ENCODE data around the gene PCNX1.

PCNX1 gene

DNA sequence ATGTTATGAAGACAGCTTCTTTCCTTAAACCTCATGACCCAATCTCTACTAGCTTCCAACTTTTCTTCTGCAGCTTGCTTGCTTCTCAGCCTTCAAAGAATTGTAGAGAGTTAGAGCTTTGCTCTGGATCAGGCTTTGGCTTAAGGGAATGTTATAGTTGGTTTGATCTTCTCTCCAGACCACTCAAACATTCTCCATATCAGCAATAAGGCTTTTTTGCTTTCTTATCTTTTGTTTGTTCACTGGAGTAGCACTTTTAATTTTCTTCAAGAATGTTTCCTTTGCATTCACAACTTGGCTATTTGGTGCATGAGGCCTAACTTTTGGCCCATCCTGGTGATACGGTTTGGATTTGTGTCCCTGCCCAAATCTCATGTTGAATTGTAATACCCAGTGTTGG lies 163.8 kb downstream of the PCNX1 start:
- peaks cover 35% of the 10 kb centered on the region for H3K4me1 Mint-ChIP-seq
- H3K36me3 Mint-ChIP-seq = peaks cover 75% of the 10 kb centered on the region
- peak overlapping the region; percentile 66 for H3K27ac Mint-ChIP-seq

DNA sequence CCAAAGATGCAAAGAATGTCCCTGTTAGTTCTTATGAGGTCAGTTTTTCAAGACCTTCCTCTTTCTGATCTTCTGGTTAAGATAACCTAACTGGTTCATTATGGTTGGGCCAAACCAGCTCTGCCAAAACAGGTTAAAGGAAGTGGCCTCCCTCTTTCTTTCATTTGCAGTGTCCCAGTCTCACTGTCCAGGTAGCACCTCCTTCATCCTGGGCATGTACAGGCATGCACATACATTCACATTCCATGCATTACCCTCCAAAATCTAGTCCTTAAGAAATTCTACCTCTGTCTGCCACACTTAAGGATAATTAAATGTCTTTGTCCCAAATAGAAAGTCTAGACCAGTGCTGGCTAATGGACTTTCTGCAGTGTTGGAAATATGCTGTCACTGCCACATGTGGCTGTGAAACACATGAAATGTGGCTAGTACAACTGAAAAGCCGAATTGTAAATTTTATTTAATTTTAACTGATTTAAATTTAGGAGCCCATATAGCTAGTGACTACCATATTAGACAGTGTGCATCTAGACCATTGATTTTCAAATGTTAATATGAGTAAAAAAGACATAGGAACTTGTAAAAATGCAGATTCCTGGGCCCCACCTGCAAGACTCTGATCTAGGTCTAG lies 169.3 kb downstream of the PCNX1 start:
- H3K27ac Mint-ChIP-seq = peak overlapping the region; percentile 43
- no peak overlapping the region for H3K4me3 Mint-ChIP-seq
- H3K4me1 Mint-ChIP-seq = peaks cover 24% of the 10 kb centered on the region
- DNase-seq (ENCODE audit: low spot score in 2 of 2) (no peak), ATAC-seq (no peak)
- H3K9me3 Mint-ChIP-seq = peaks cover 5% of the 10 kb centered on the region
- peaks cover 94% of the 10 kb centered on the region for H3K36me3 Mint-ChIP-seq

More for the DNA sequence above, 163.8 kb downstream of the PCNX1 start:
- ATAC-seq (no peak), DNase-seq (ENCODE audit: low spot score in 2 of 2) (no peak)
- Mint-ChIP-seq H3K9me3 (no peaks in the 10 kb centered on the region), H3K4me3 (no peak overlapping the region)

DNA sequence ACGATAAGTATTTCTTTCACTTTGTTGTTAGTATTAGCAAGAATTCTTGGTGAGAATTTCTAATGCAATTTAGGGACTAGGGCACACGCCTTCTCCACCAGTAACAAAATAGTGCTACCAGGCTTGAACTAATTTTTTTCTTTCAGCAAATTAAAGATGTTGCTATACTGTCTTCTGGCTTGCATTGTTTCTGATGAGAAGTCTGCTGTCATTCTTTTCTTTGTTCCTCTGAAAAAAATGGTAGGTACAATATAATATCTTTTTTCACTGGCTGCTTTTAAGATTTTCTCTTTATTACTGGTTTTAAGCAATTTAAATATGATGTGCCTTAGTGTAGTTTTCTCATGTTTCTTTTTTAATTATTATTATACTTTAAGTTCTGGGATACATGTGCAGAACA lies 171.2 kb downstream of the PCNX1 start:
- ATAC-seq = no peak
- Mint-ChIP-seq H3K4me1 (peaks cover 39% of the 10 kb centered on the region), H3K36me3 (peaks cover 84% of the 10 kb centered on the region), H3K9me3 (peaks cover 5% of the 10 kb centered on the region), H3K27ac (no peak overlapping the region), H3K4me3 (no peak overlapping the region)
- DNase-seq (ENCODE audit: low spot score in 2 of 2) = no peak

DNA sequence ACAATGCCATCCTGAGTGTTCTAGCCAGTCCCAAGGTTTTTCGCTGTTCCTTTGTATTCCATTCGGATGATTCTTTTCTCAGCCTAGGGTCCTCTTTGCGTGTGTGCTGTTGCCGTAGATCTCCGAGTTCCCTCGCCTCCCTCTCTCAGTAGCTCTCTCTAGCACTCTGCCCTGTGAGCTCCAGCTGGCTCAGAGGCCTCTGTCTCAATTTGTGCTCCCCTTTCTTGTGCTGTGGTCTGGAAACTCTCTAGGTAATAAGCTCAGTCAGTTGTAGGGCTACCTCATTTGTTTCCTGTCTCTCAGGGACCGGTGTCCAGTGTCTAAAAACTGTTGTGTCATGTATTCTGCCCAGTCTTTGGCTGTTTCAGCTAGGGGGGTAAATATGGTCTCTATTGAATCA lies 179.3 kb downstream of the PCNX1 start:
- no peak for ATAC-seq
- no peak for DNase-seq (ENCODE audit: low spot score in 2 of 2)
- Mint-ChIP-seq H3K4me1 (peaks cover 31% of the 10 kb centered on the region), H3K27ac (peak overlapping the region; percentile 24), H3K36me3 (peaks cover 81% of the 10 kb centered on the region), H3K9me3 (no peaks in the 10 kb centered on the region), H3K4me3 (no peak overlapping the region)

DNA sequence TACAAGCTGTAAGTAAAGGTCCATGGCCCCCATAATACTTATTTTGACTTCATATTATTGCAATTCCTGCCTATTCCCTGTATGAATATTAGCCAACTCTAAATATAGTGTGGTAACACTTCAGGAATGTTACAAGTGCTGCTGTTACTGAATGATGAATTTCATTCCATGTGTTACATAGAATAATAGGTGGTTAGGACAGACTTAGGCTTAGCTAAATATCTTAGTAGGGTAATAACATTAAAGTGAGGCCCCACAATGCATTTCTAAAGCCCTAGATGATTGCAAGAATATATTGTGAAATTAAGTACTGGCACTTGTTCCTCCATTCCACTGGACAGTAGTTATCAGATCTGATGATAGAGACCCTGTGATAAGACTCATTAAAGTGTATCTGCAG lies 182.7 kb downstream of the PCNX1 start:
- no peak for DNase-seq (ENCODE audit: low spot score in 2 of 2)
- peaks cover 97% of the 10 kb centered on the region for H3K36me3 Mint-ChIP-seq
- no peak overlapping the region for H3K4me3 Mint-ChIP-seq
- no peaks in the 10 kb centered on the region for H3K9me3 Mint-ChIP-seq
- no peak for ATAC-seq
- H3K27ac Mint-ChIP-seq = no peak overlapping the region
- peaks cover 6% of the 10 kb centered on the region for H3K4me1 Mint-ChIP-seq

DNA sequence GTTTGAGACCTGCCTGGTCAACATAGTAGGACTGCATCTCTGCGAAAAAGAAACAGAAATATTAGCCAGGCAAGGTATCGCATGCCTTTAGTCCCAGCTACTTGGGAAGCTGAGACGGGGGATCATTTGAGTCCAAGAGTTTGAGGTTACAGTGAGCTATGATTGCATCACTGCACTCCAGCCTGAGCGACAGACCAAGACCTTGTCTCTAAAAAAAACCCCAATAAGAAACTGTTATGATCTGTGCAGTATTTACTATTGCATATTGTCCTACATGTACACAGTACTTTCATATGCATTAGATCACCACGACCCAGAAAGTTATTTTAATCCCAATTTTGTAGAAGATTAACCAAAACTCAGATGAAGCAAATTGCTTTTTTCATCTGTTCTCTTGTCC lies 187.5 kb downstream of the PCNX1 start:
- Mint-ChIP-seq H3K27ac (no peak overlapping the region), H3K9me3 (no peaks in the 10 kb centered on the region), H3K36me3 (peaks cover 57% of the 10 kb centered on the region), H3K4me1 (peaks cover 18% of the 10 kb centered on the region), H3K4me3 (no peak overlapping the region)
- DNase-seq (ENCODE audit: low spot score in 2 of 2) (no peak), ATAC-seq (no peak)

DNA sequence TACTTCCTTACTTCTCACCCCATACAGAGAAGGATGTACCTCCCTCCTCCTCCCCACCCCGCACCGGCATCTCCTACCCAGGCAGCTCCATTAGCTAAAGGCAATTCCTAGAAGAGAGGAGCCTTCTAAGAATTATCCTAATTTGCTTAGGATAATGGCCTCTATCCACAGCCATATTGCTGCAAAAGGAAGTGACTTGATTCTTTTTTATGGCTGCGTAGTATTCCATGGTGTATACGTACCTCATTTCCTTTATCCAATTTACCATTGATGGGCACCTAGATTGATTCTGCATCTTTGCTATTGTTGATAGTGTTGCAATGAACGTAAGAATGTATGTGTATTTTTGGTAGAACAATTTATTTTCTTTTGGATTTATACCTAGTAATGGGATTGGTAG lies 189.7 kb downstream of the PCNX1 start:
- DNase-seq (ENCODE audit: low spot score in 2 of 2) (no peak), ATAC-seq (no peak)
- Mint-ChIP-seq H3K36me3 (peaks cover 44% of the 10 kb centered on the region), H3K4me3 (no peak overlapping the region), H3K4me1 (peaks cover 22% of the 10 kb centered on the region), H3K9me3 (no peaks in the 10 kb centered on the region), H3K27ac (no peak overlapping the region)

DNA sequence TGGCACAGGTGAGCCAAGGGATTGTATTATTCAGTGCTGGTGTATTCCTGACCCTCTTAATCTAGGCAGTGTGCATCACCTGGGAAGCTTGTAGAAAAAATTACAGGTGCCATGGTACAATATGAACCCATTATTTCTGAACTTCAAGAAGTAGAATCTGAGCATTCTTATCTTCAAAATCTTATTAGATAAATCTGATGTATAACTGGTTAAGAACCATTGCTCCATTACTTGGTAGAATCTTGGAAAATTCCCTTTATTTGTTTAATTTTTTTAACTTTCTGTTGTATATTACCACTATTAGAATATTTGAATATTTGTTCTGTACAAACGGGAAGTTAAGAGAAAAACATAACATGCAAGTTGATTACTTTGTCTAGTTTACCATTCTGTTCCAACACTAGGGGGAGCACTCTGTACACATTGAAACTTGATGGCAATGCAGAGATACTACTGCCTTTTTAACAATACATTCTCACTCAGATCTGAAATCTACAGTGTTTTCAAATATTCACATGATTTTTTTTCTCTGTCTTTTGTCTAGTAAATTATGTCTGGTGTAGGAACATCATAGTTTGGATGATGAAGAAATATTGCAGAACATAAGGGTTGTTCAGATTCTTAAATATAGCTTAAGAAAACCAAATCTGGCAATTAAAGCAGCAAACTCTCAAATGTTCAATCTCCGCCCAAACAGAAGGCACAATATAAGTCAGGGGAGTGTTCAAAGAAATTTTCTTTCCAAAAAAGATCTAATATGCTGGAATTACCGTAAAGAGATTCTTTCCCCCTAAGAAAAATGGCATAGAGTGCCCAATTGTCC lies 196.6 kb downstream of the PCNX1 start:
- Mint-ChIP-seq H3K4me1 (peaks cover 12% of the 10 kb centered on the region), H3K9me3 (no peaks in the 10 kb centered on the region), H3K4me3 (no peak overlapping the region), H3K36me3 (peaks cover 77% of the 10 kb centered on the region), H3K27ac (no peak overlapping the region)
- DNase-seq (ENCODE audit: low spot score in 2 of 2) (no peak), ATAC-seq (peak; percentile 53)

DNA sequence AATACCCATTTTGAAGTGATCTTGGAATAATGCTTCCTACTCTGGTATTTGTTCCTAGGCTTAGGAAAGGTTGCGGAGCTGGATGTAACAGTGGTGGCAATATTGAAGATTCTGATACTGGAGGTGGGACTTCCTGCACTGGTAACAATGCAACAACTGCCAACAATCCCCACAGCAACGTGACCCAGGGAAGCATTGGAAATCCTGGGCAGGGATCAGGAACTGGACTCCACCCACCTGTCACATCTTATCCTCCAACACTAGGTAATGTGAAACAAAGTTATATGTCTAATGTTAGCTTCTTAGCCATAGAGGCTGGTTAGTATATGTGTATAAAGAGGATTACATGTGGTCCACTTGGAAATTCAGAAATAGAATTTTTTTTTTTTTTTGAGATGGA lies 197.9 kb downstream of the PCNX1 start:
- ATAC-seq (no peak), DNase-seq (ENCODE audit: low spot score in 2 of 2) (no peak)
- H3K4me3 Mint-ChIP-seq = no peak overlapping the region

DNA sequence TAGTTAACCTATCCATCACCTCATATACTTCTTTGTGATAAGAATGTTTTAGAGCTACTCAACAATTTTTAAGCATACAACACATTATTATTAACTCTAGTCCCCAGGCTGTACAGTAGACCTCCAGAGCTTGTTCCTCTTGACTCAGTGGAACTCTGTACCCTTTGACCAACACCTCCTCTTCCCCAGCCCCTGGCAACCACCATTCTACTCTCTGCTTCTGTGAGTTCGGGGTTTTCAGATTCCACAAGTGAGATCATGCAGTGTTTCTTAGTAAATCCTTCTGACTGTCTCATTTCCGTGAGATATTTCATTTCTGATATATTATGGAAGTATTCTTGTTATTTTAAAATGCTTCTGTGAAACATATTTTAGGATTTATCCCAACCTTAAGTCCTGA lies 200.7 kb downstream of the PCNX1 start:
- no peaks in the 10 kb centered on the region for H3K9me3 Mint-ChIP-seq
- ATAC-seq (no peak), DNase-seq (ENCODE audit: low spot score in 2 of 2) (no peak)
- peaks cover 4% of the 10 kb centered on the region for H3K4me1 Mint-ChIP-seq
- no peak overlapping the region for H3K4me3 Mint-ChIP-seq
- peak overlapping the region; percentile 23 for H3K27ac Mint-ChIP-seq
- H3K36me3 Mint-ChIP-seq = peaks cover 100% of the 10 kb centered on the region

More for the DNA sequence above, 197.9 kb downstream of the PCNX1 start:
- Mint-ChIP-seq H3K9me3 (no peaks in the 10 kb centered on the region), H3K27ac (no peak overlapping the region), H3K36me3 (peaks cover 90% of the 10 kb centered on the region), H3K4me1 (peaks cover 4% of the 10 kb centered on the region)

DNA sequence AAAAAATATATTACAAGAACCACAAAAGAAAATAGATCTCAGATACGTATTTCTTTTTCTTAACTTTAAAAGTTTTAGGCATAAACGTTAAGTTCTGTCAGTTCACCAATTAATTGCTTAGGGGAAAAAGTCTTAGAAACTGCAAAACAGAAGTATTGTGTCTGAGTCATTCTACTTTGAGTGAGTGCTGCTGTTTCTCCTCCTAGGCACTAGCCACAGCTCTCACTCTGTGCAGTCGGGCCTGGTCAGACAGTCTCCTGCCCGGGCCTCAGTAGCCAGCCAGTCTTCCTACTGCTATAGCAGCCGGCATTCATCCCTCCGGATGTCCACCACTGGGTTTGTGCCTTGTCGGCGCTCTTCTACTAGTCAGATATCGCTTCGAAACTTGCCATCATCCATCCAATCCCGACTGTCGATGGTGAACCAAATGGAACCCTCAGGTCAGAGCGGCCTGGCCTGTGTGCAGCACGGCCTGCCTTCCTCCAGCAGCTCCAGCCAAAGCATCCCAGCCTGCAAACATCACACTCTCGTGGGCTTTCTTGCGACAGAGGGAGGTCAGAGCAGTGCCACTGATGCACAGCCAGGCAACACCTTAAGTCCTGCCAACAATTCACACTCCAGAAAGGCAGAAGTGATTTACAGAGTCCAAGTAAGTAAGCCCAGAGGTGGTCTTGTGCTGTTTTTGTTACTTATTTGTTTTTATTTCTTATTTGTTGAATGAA lies 201.3 kb downstream of the PCNX1 start:
- Mint-ChIP-seq H3K9me3 (no peaks in the 10 kb centered on the region), H3K36me3 (peaks cover 99% of the 10 kb centered on the region), H3K27ac (peak overlapping the region; percentile 26), H3K4me1 (peaks cover 4% of the 10 kb centered on the region), H3K4me3 (no peak overlapping the region)
- ATAC-seq = no peak
- DNase-seq (ENCODE audit: low spot score in 2 of 2) = no peak

DNA sequence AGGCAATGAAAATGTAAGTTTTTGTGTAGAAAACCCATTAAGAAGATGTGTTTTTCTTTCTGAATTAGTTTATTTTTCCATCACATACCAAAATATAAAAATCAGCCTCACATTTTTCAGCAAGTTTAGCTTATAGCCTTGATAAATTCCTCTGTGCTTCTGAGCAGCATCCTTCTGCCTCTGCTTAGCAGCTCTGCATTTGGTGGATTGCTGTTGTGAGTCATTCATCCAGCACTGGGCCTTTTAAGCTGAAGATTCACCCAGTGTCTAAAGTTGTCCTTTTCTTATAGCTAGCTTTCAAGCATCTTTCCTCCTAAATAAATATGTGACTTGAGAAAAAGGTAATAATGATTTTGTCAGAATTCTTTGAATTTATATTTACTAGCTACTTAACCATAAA lies 206.1 kb downstream of the PCNX1 start:
- no peaks in the 10 kb centered on the region for H3K9me3 Mint-ChIP-seq
- no peak overlapping the region for H3K4me3 Mint-ChIP-seq
- no peak for ATAC-seq
- peaks cover 7% of the 10 kb centered on the region for H3K4me1 Mint-ChIP-seq
- peaks cover 92% of the 10 kb centered on the region for H3K36me3 Mint-ChIP-seq
- no peak for DNase-seq (ENCODE audit: low spot score in 2 of 2)
- H3K27ac Mint-ChIP-seq = no peak overlapping the region

DNA sequence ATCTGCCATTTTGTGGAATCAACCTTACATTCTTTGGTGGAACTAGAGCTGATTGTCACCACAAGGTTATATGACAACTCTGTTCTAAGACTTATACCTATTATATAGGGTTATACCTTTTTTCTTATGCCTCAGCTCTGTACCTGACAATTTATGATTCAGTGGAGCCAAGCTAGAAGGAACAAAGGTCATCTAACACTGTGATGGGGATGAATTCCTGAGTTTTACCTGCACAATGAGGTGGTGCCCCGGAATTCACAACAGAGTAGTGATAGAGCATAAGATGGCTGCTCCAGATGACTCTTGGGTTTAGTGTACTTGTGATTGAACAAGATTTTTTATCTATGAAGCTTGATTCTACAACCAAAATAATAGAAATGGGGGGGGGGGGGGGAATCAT lies 207.3 kb downstream of the PCNX1 start:
- DNase-seq (ENCODE audit: low spot score in 2 of 2) (no peak), ATAC-seq (no peak)
- Mint-ChIP-seq H3K27ac (no peak overlapping the region), H3K4me3 (no peak overlapping the region), H3K4me1 (peaks cover 10% of the 10 kb centered on the region), H3K9me3 (no peaks in the 10 kb centered on the region), H3K36me3 (peaks cover 80% of the 10 kb centered on the region)

DNA sequence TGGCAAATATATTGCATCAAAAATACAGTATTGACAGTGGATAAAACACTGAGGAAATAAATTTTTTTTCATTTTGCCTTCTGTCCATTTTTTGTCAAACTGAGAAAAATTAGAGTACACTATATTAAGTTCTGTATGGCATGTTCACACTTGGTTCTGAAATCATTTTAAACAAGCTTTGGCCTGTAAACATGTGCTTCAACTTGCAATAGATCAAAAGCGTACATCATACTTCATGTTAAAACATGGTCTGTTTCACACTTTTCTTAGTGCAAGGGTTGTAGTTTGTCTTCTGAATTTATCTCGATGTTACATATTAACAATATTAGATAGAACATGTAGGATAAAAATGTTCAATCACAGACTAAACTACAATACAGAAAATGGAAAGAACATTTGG lies 208.0 kb downstream of the PCNX1 start:
- no peak for ATAC-seq
- no peaks in the 10 kb centered on the region for H3K9me3 Mint-ChIP-seq
- DNase-seq (ENCODE audit: low spot score in 2 of 2) = no peak
- H3K4me3 Mint-ChIP-seq = no peak overlapping the region
- peaks cover 10% of the 10 kb centered on the region for H3K4me1 Mint-ChIP-seq
- H3K27ac Mint-ChIP-seq = no peak overlapping the region
- H3K36me3 Mint-ChIP-seq = peaks cover 73% of the 10 kb centered on the region

DNA sequence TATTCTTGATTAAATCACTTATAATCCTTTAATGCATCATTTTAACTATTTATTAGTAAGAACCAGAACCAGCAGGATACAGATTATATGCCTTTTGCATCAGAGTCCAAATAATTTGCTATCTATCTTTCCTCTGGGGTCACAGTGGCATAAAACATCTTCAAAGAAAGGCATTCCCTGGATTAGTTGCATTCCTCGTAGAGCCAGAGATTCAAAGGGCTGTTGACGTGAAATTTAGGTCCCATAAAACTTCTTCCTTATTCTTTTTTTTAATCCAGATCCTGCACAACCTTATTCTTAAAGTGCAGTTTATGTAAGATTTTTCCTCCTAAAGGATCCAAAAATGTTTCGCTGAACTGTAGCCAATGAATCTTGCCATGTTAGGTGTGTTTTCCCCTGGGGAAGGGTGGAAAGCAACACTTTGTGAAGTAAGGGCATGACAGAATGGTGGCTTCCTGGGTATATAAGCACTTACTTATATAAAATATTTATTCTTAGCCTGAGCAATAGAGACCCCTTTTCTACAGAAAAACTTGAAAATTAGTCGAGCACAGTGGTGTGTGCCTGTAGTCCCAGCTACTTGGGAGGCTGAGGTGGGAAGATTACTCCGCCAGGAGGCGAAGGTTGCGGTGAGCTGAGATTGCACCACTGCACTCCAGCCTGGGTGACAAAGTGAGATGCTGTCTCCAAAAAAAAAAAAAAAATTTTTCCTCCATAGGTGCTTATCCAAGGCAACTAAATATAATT lies 208.7 kb downstream of the PCNX1 start:
- H3K9me3 Mint-ChIP-seq = no peaks in the 10 kb centered on the region
- peaks cover 10% of the 10 kb centered on the region for H3K4me1 Mint-ChIP-seq

More for the DNA sequence above, 208.7 kb downstream of the PCNX1 start:
- no peak for ATAC-seq
- DNase-seq (ENCODE audit: low spot score in 2 of 2) = no peak
- Mint-ChIP-seq H3K36me3 (peaks cover 66% of the 10 kb centered on the region), H3K4me3 (no peak overlapping the region), H3K27ac (no peak overlapping the region)
